HL-60 (cell line): ENCODE results near the gene NHSL2.

Experiments used
- GABPA ChIP-seq: IDR thresholded peaks from 2 replicates; pipeline ENCODE4 v1.6.1; 2012; ENCODE audit warnings: low read depth
- POLR2AphosphoS5 ChIP-seq: IDR thresholded peaks from 2 replicates; pipeline ENCODE4 v1.6.1; 2012; ENCODE audit warnings: low read depth
- TF ChIP-seq, protein P1 (sequence below): IDR thresholded peaks from one replicate; pipeline ENCODE4 v1.5.1; 2011; ENCODE audit warnings: low read length, control low read depth, inconsistent platforms; ENCODE audit not compliant: insufficient read depth
- TF ChIP-seq, protein P2 (sequence below): IDR thresholded peaks from 2 replicates; pipeline ENCODE4 v1.6.1; 2012; ENCODE audit warnings: low read depth; ENCODE audit not compliant: insufficient replicate concordance

DNA sequence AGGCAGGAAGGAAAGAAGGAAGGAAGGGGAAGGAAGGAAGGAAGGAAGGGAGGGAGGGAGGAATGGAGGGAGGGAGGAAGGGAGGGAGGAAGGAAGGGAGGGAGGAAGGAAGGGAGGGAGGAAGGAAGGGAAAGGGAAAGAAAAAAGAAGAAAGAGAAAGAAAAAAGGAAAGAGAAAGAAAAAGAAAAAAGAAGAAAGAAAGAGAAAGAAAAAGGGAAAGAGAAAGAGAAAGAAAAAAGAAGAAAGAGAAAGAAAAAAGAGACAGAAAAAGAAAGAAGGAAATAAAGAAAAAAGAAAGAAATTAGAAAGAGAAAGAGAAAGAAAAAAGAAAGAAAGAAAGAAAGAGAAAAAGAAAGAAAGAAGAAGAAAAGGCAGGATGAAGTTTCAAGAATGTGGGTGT, 15.0 kb upstream of the NHSL2 start:
- TF ChIP-seq, protein P1, sequence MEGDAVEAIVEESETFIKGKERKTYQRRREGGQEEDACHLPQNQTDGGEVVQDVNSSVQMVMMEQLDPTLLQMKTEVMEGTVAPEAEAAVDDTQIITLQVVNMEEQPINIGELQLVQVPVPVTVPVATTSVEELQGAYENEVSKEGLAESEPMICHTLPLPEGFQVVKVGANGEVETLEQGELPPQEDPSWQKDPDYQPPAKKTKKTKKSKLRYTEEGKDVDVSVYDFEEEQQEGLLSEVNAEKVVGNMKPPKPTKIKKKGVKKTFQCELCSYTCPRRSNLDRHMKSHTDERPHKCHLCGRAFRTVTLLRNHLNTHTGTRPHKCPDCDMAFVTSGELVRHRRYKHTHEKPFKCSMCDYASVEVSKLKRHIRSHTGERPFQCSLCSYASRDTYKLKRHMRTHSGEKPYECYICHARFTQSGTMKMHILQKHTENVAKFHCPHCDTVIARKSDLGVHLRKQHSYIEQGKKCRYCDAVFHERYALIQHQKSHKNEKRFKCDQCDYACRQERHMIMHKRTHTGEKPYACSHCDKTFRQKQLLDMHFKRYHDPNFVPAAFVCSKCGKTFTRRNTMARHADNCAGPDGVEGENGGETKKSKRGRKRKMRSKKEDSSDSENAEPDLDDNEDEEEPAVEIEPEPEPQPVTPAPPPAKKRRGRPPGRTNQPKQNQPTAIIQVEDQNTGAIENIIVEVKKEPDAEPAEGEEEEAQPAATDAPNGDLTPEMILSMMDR: no peak
- TF ChIP-seq POLR2AphosphoS5: no peak
- TF ChIP-seq, protein P2, sequence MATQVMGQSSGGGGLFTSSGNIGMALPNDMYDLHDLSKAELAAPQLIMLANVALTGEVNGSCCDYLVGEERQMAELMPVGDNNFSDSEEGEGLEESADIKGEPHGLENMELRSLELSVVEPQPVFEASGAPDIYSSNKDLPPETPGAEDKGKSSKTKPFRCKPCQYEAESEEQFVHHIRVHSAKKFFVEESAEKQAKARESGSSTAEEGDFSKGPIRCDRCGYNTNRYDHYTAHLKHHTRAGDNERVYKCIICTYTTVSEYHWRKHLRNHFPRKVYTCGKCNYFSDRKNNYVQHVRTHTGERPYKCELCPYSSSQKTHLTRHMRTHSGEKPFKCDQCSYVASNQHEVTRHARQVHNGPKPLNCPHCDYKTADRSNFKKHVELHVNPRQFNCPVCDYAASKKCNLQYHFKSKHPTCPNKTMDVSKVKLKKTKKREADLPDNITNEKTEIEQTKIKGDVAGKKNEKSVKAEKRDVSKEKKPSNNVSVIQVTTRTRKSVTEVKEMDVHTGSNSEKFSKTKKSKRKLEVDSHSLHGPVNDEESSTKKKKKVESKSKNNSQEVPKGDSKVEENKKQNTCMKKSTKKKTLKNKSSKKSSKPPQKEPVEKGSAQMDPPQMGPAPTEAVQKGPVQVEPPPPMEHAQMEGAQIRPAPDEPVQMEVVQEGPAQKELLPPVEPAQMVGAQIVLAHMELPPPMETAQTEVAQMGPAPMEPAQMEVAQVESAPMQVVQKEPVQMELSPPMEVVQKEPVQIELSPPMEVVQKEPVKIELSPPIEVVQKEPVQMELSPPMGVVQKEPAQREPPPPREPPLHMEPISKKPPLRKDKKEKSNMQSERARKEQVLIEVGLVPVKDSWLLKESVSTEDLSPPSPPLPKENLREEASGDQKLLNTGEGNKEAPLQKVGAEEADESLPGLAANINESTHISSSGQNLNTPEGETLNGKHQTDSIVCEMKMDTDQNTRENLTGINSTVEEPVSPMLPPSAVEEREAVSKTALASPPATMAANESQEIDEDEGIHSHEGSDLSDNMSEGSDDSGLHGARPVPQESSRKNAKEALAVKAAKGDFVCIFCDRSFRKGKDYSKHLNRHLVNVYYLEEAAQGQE: no peak
- no peak for TF ChIP-seq GABPA
